HCT116 (cell line): ENCODE data around the gene SUGT1. TPM values are rescaled to one million over a fixed set of nuclear protein-coding genes. Genes with fewer than 3 reads are reported as not detected.
"Not testable (repeated sequence)": the region's sequence is repeated elsewhere in the genome, so short reads cannot be mapped to it uniquely, and the experiment has no call there.

Experiments
- ATAC-seq: fragments of 200-7000 bp; cut with Tn5 transposase; 2 replicates; pipeline ENCODE4 v1.9.1; 2020; ENCODE audit warnings: mild to moderate bottlenecking, moderate library complexity
- BruUV-seq: library from RNA; stranded (reverse); fragments of 400-500 nt; replicated peaks from 2 replicates; lab custom pipeline; 2021; lab: Mats Ljungman, UMichigan
- CTCF ChIA-PET: fragments of 300-600 bp; sonication (Branson Sonifier 250); formaldehyde crosslinking; loops from one replicate; lab custom pipeline; 2021; ENCODE audit warnings: antibody characterized with exemption; lab: Charles Lee
- POLR2A ChIA-PET: fragments of 300-600, 350-600 bp; sonication (Branson Sonifier 250); formaldehyde crosslinking; loops from one replicate; lab custom pipeline; 2021; ENCODE audit warnings: antibody characterized with exemption; lab: Charles Lee
- RAD21 ChIA-PET, 2 experiments: fragments of 300-600 bp; sonication (Branson Sonifier 250); formaldehyde crosslinking; loops; one replicate each; lab custom pipeline; 2023; ENCODE audit warnings: low total read pairs in 2 of 2; ENCODE audit not compliant: uncharacterized antibody in 2 of 2, unreplicated experiment in 2 of 2, low non-redundant PET in 1 of 2; lab: Charles Lee
- DNase-seq: peaks from one replicate; pipeline ENCODE4 v3.0.0-alpha.2; 2010; ENCODE audit warnings: low read depth, low spot score
- H2AFZ ChIP-seq: fragments of 200-600 bp; shearing (Covaris generic), sonication (generic); 2 replicates; pipeline ENCODE4 v1.6.1; 2017; ENCODE audit warnings: low read depth, mixed run types, mixed read lengths, antibody characterized with exemption, low read length; ENCODE audit not compliant: poor library complexity, severe bottlenecking
- H3K27ac ChIP-seq: 2 replicates; pipeline ENCODE4 v1.5.1; 2012; ENCODE audit warnings: low read depth, low read length
- H3K27me3 ChIP-seq: fragments of 200-600 bp; sonication (generic); 2 replicates; pipeline ENCODE4 v1.6.1; 2016; ENCODE audit warnings: mixed run types, low read length, mixed read lengths; ENCODE audit not compliant: insufficient read depth
- H3K36me3 ChIP-seq, 2 experiments: fragments of 200-500 bp in 1 of 2; fragments of 200-600 bp in 1 of 2; sonication (Bioruptor generic) in 1 of 2; sonication (generic) in 1 of 2; 2 replicates each; pipeline versions ENCODE4 v1.5.1 to v1.6.1; 2014 to 2016; ENCODE audit warnings: low read length in 2 of 2, inconsistent platforms in 1 of 2, mixed read lengths in 1 of 2, mixed run types in 1 of 2; ENCODE audit not compliant: insufficient read depth in 2 of 2, control insufficient read depth in 1 of 2
- H3K4me1 ChIP-seq, 2 experiments: fragments of 200-600 bp in 1 of 2; sonication (generic) in 1 of 2; 2 replicates each; pipeline versions ENCODE4 v1.5.1 to v1.6.1; 2012 to 2017; ENCODE audit warnings: low read length in 2 of 2, inconsistent platforms in 1 of 2, mild to moderate bottlenecking in 1 of 2, mixed read lengths in 1 of 2, mixed run types in 1 of 2, moderate library complexity in 1 of 2; ENCODE audit not compliant: insufficient read depth in 2 of 2, control insufficient read depth in 1 of 2
- H3K4me2 ChIP-seq: fragments of 200-600 bp; sonication (generic); 2 replicates; pipeline ENCODE4 v1.6.1; 2017; ENCODE audit warnings: mixed run types, low read length, mixed read lengths
- H3K4me3 ChIP-seq, 2 experiments: fragments of 200-600 bp in 1 of 2; sonication (generic) in 1 of 2; replicated peaks in 1 of 2; 2 replicates each; pipeline ENCODE4 v1.5.1; 2011 to 2016; ENCODE audit warnings: low read length in 2 of 2, control low read depth in 1 of 2, low read depth in 1 of 2, mild to moderate bottlenecking in 1 of 2, mixed read lengths in 1 of 2, mixed run types in 1 of 2
- H3K79me2 ChIP-seq: fragments of 200-600 bp; sonication (generic); 2 replicates; pipeline ENCODE4 v1.6.1; 2017; ENCODE audit warnings: mild to moderate bottlenecking, mixed run types, low read length, moderate library complexity, mixed read lengths; ENCODE audit not compliant: insufficient read depth
- H3K9ac ChIP-seq: fragments of 200-600 bp; sonication (generic); 2 replicates; pipeline ENCODE4 v1.6.1; 2016; ENCODE audit warnings: low read length, mixed read lengths
- H3K9me2 ChIP-seq: fragments of 200-600 bp; sonication (generic), shearing (Covaris generic); 2 replicates; pipeline ENCODE4 v1.6.1; 2017; ENCODE audit warnings: mixed run types, mild to moderate bottlenecking, moderate library complexity; ENCODE audit not compliant: insufficient read depth
- H3K9me3 ChIP-seq, 2 experiments: fragments of 200-500 bp in 1 of 2; fragments of 200-600 bp in 1 of 2; sonication (Bioruptor generic) in 1 of 2; sonication (generic) in 1 of 2; 2 replicates each; pipeline ENCODE4 v1.6.1; 2014 to 2017; ENCODE audit warnings: low read length in 2 of 2, mixed read lengths in 2 of 2, inconsistent platforms in 1 of 2, low read depth in 1 of 2, mild to moderate bottlenecking in 1 of 2, mixed run types in 1 of 2, moderate library complexity in 1 of 2; ENCODE audit not compliant: control insufficient read depth in 1 of 2, insufficient read depth in 1 of 2
- H4K20me1 ChIP-seq: fragments of 200-600 bp; sonication (generic), shearing (Covaris generic); 2 replicates; pipeline ENCODE4 v1.6.1; 2017; ENCODE audit warnings: mixed run types, mild to moderate bottlenecking, moderate library complexity; ENCODE audit not compliant: insufficient read depth
- CTCF ChIP-seq, 3 experiments: fragments of 200-600 bp in 1 of 3; sonication (generic) in 1 of 3; IDR thresholded peaks in 2 of 3; conservative IDR thresholded peaks in 1 of 3; 2 replicates each; pipeline ENCODE4 v1.5.1; 2012 to 2017; ENCODE audit warnings: low read depth in 2 of 3, low read length in 2 of 3, antibody characterized with exemption in 1 of 3, borderline replicate concordance in 1 of 3, control low read depth in 1 of 3, mild to moderate bottlenecking in 1 of 3, mixed read lengths in 1 of 3, mixed run types in 1 of 3, moderate library complexity in 1 of 3; ENCODE audit not compliant: insufficient read depth in 1 of 3
- MAX ChIP-seq: IDR thresholded peaks from 2 replicates; pipeline ENCODE4 v1.6.1; 2012
- intact Hi-C: fragments of 100-400 bp; cut with micrococcal nuclease; formaldehyde crosslinking; loops from 2 replicates; pipeline ENCODE4 v1.10.0; 2022
- total RNA-seq: library from RNA; stranded (reverse); gene quantifications from one replicate; pipeline ENCODE4 v1.2.1, GENCODE V29; 2021; ENCODE audit not compliant: unreplicated experiment

Gene SUGT1
- total RNA-seq, 1 experiment from 2014 or later: 75.6 TPM

- RAD21 ChIA-PET: no interaction called here
- Histone ChIP-seq H3K9ac (no peak overlapping the region), H2AFZ (no peak overlapping the region), H4K20me1 (no peaks in the 10 kb centered on the region), H3K79me2 (no peaks in the 10 kb centered on the region), H3K4me3 (no peak overlapping the region), H3K27me3 (no peaks in the 10 kb centered on the region), H3K27ac (no peak overlapping the region), H3K9me3 (no peaks in the 10 kb centered on the region), H3K36me3 (no peaks in the 10 kb centered on the region), H3K4me1 (no peaks in the 10 kb centered on the region), H3K4me2 (no peak overlapping the region), H3K9me2 (no peaks in the 10 kb centered on the region)
- CTCF ChIA-PET: no interaction called here
- POLR2A ChIA-PET: no interaction called here
- intact Hi-C loops: loop anchor here (2.0 kb wide), 1 partner anchor 101 kb away; no protein-coding TSS in a partner anchor
- no TSS peak for BruUV-seq
- ATAC-seq (peak; percentile 79), DNase-seq (no peak)
- TF ChIP-seq CTCF (IDR thresholded peaks at IDR 0.05 in 2 of 3, conservative IDR thresholded peaks at IDR 0.05 in 1 of 3; ENCODE audit: borderline replicate concordance in 1 of 3, insufficient read depth in 1 of 3, low read depth in 2 of 3, low read length in 2 of 3) (peak in 2 of 3 experiments; percentile 24 to 29; a peak in 2 of 6 replicates), MAX (no peak)
These were observed 54.7 kb downstream of the SUGT1 start for GRCh38 chr13:52707375-52707774.

- ATAC-seq, H3K9me3 ChIP-seq, POLR2A ChIA-PET, H3K79me2 ChIP-seq, RAD21 ChIA-PET, H3K9me2 ChIP-seq, H4K20me1 ChIP-seq, H3K27ac ChIP-seq, intact Hi-C loops, CTCF ChIA-PET, H3K27me3 ChIP-seq, BruUV-seq, H3K4me1 ChIP-seq, DNase-seq, H3K4me3 ChIP-seq, H3K36me3 ChIP-seq, H3K9ac ChIP-seq, H3K4me2 ChIP-seq, H2AFZ ChIP-seq: not testable (repeated sequence)
These were observed 55.6 kb downstream of the SUGT1 start for GRCh38 chr13:52708266-52708665.
